ENCODE results near the gene ZBTB16.

GRCh38 chr11:114175706-114176105, 116.2 kb downstream of the ZBTB16 start:
- TF ChIP-seq SMC3 (conservative IDR thresholded peaks at IDR 0.05; ENCODE audit: poor library complexity) (no peak), CTCF (IDR thresholded peaks at IDR 0.05; ENCODE audit: poor library complexity, severe bottlenecking) (no peak), POLR2AphosphoS5 (IDR thresholded peaks at IDR 0.05) (no peak)
